Measurements from ENCODE around the gene H2BK1. TPM values are rescaled to one million over a fixed set of nuclear protein-coding genes. Genes with fewer than 3 reads are reported as not detected.

H2BK1 gene
- total RNA-seq, 1 experiment from 2014 or later: not detected

DNA sequence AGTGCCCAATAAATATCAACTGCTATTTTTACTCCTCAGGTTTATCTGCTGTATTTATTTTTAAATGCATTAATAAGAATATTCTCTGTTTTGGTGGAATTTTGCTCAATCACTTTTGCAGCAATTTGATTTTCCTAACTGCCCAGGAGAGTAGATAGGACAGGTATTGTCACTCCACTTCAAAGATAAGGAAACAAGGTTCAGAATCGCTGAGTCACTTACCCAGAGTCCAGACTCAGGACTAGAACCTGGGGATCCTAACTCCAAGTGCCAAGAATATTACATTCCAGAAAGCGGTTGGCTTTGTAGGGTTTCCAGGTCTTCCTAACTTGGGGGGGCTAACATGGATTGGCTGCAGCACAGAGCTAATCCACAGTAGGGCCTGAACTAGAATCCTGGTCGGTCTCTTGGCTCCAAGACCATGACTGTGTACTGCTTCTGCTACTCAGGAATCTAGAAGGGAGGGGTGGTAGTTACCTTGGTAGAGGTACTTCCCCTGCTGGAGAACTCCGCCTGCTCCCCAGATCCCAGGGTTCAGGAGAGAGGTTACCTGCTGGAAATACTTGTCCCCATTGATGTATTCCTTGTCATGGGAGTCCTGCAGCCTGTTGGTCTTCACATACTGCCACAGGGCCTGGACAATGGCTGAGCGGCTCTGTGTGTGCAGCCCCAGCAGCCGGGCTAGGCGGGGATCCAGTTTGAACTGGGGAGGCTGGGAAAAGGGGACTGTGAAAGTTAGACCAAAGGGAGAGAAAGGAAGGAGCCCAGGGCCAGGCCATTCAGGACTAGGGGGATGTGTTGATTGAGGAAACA is 30.9 kb upstream of the H2BK1 start:
- no peak overlapping the region for H2AFZ ChIP-seq
- H3K4me1 ChIP-seq (replicated peaks; ENCODE audit: insufficient read depth): no peaks in the 10 kb centered on the region
- H3K9me2 ChIP-seq (ENCODE audit: insufficient read depth): no peaks in the 10 kb centered on the region
- no peak overlapping the region for H3K27ac ChIP-seq
- ChIA-PET CTCF (no interaction called here), POLR2A (ENCODE audit: unreplicated experiment) (interaction anchor here (0.7 kb wide), 1 partner anchor 14 kb away, joined by 3 read pairs; no protein-coding TSS in a partner anchor)
- H3K4me3 ChIP-seq: no peak overlapping the region
- H3K9me3 ChIP-seq (ENCODE audit: insufficient read depth, low read depth): no peaks in the 10 kb centered on the region
- 0 out of 2 replicates have a peak, but pooled peaks cover 5% of the 10 kb centered on the region for H3K27me3 ChIP-seq (ENCODE audit: insufficient read depth, low read depth)
- no peak for DNase-seq
- BruUV-seq (replicated peaks): no TSS peak
- H3K4me2 ChIP-seq: no peak overlapping the region
- TF ChIP-seq, protein P1, sequence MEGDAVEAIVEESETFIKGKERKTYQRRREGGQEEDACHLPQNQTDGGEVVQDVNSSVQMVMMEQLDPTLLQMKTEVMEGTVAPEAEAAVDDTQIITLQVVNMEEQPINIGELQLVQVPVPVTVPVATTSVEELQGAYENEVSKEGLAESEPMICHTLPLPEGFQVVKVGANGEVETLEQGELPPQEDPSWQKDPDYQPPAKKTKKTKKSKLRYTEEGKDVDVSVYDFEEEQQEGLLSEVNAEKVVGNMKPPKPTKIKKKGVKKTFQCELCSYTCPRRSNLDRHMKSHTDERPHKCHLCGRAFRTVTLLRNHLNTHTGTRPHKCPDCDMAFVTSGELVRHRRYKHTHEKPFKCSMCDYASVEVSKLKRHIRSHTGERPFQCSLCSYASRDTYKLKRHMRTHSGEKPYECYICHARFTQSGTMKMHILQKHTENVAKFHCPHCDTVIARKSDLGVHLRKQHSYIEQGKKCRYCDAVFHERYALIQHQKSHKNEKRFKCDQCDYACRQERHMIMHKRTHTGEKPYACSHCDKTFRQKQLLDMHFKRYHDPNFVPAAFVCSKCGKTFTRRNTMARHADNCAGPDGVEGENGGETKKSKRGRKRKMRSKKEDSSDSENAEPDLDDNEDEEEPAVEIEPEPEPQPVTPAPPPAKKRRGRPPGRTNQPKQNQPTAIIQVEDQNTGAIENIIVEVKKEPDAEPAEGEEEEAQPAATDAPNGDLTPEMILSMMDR (conservative IDR thresholded peaks at IDR 0.05): no peak
- no peak for TF ChIP-seq EZH2 (IDR thresholded peaks at IDR 0.05; ENCODE audit: low read depth)
- intact Hi-C loops (cut with micrococcal nuclease; ENCODE audit: unreplicated experiment): loop anchor here (5.0 kb wide), 1 partner anchor 69 kb away; no protein-coding TSS in a partner anchor
- H3K36me3 ChIP-seq (ENCODE audit: low read depth): 0 out of 2 replicates have a peak, but pooled peaks cover 11% of the 10 kb centered on the region
- H3F3A ChIP-seq (ENCODE audit: insufficient read depth, low read depth): peaks cover 16% of the 10 kb centered on the region
- H4K20me1 ChIP-seq (ENCODE audit: insufficient read depth): peaks cover 26% of the 10 kb centered on the region
- peaks cover 4% of the 10 kb centered on the region; the same call in 1 of the 2 replicates for H3K79me2 ChIP-seq (ENCODE audit: low read depth)

DNA sequence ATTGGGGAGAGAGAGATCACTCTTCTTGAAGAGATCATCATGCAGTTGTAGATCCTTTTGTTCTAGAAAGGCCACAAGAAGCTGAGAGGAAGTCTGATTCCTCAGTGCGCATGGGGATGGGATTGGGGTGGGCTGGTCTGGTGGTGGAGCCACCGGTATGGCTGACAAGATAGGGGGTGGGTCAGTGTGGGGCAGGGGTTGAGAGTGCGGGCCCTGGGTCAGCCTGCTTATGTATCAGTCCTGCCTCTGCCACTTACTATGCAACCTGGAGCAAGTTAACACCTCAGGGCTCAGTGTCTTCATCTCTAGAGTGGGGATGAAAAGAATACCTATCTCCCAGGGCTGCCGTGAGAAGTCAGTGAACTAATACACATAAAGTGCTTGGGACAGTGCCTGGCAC is 30.2 kb upstream of the H2BK1 start:
- no peak overlapping the region for H3K4me3 ChIP-seq
- ChIA-PET CTCF (no interaction called here), POLR2A (ENCODE audit: unreplicated experiment) (interaction anchor here (0.7 kb wide), 1 partner anchor 13 kb away, joined by 3 read pairs; no protein-coding TSS in a partner anchor)
- peaks cover 16% of the 10 kb centered on the region for H3F3A ChIP-seq (ENCODE audit: insufficient read depth, low read depth)
- no peak overlapping the region for H3K27ac ChIP-seq
- TF ChIP-seq, protein P1 (conservative IDR thresholded peaks at IDR 0.05): no peak
- no peak for TF ChIP-seq EZH2 (IDR thresholded peaks at IDR 0.05; ENCODE audit: low read depth)
- H3K27me3 ChIP-seq (ENCODE audit: insufficient read depth, low read depth): no peaks in the 10 kb centered on the region
- intact Hi-C loops (cut with micrococcal nuclease; ENCODE audit: unreplicated experiment): loop anchor here (5.0 kb wide), 1 partner anchor 68 kb away; no protein-coding TSS in a partner anchor
- H3K79me2 ChIP-seq (ENCODE audit: low read depth): peaks cover 10% of the 10 kb centered on the region; the same call in 1 of the 2 replicates
- no peaks in the 10 kb centered on the region for H3K4me1 ChIP-seq (replicated peaks; ENCODE audit: insufficient read depth)
- peaks cover 32% of the 10 kb centered on the region for H4K20me1 ChIP-seq (ENCODE audit: insufficient read depth)
- no TSS peak for BruUV-seq (replicated peaks)
- H3K9me2 ChIP-seq (ENCODE audit: insufficient read depth): no peaks in the 10 kb centered on the region
- H2AFZ ChIP-seq: no peak overlapping the region
- no peaks in the 10 kb centered on the region for H3K9me3 ChIP-seq (ENCODE audit: insufficient read depth, low read depth)
- no peak for DNase-seq
- H3K4me2 ChIP-seq: no peak overlapping the region
- H3K36me3 ChIP-seq (ENCODE audit: low read depth): peaks cover 13% of the 10 kb centered on the region; the same call in 1 of the 2 replicates

DNA sequence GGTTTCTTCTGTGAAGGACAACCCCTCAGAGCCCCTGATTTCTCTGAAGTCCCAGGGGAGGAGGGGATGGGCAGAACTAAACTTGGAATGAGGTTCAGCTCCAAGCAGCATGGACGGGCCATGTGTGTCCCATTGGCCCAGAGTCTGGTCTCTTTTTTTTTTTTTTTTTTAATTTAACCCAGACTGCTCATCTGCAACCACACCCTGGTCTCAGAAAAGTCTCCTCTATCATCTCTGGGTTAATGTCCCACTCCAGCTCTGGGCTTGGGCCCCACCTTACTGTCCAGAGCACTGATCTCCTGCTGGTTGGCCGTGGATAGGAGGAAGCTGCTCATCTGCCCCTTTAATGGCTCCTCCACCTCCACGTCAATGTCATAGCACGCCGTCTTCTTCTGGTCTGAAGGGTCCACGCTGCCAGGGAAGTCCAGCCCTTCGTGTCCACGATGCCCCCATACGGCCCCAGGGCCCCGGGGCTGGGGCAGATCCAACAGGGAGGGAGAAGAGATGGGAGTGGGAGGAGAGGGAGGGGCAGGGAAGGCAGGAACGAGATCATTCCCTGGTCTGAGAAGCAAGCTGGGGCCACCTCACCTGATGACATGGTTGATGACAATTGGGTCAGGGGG is 29.7 kb upstream of the H2BK1 start:
- peaks cover 16% of the 10 kb centered on the region for H3F3A ChIP-seq (ENCODE audit: insufficient read depth, low read depth)
- H2AFZ ChIP-seq: no peak overlapping the region
- no peak for TF ChIP-seq EZH2 (IDR thresholded peaks at IDR 0.05; ENCODE audit: low read depth)
- TF ChIP-seq, protein P1 (conservative IDR thresholded peaks at IDR 0.05): no peak
- peaks cover 38% of the 10 kb centered on the region for H4K20me1 ChIP-seq (ENCODE audit: insufficient read depth)
- no peaks in the 10 kb centered on the region for H3K9me2 ChIP-seq (ENCODE audit: insufficient read depth)
- H3K27ac ChIP-seq: no peak overlapping the region
- no peak for DNase-seq
- H3K9me3 ChIP-seq (ENCODE audit: insufficient read depth, low read depth): no peaks in the 10 kb centered on the region
- ChIA-PET CTCF (no interaction called here), POLR2A (ENCODE audit: unreplicated experiment) (no interaction called here)
- no peak overlapping the region for H3K4me2 ChIP-seq
- H3K79me2 ChIP-seq (ENCODE audit: low read depth): peaks cover 16% of the 10 kb centered on the region
- H3K36me3 ChIP-seq (ENCODE audit: low read depth): peaks cover 19% of the 10 kb centered on the region; the same call in 1 of the 2 replicates
- no peaks in the 10 kb centered on the region for H3K4me1 ChIP-seq (replicated peaks; ENCODE audit: insufficient read depth)
- H3K4me3 ChIP-seq: no peak overlapping the region
- no TSS peak for BruUV-seq (replicated peaks)
- intact Hi-C loops (cut with micrococcal nuclease; ENCODE audit: unreplicated experiment): loop anchor here (5.0 kb wide), 1 partner anchor 68 kb away; no protein-coding TSS in a partner anchor
- H3K27me3 ChIP-seq (ENCODE audit: insufficient read depth, low read depth): no peaks in the 10 kb centered on the region
